Pancreas (tissue), 10 donors: ENCODE results near the gene ANKRD12. TPM values are rescaled to one million over a fixed set of nuclear protein-coding genes. Genes with fewer than 3 reads are reported as not detected.
A peak's percentile ranks its signal among the peaks of the same experiment; 100 is the strongest.

ENCODE experiments used
- ATAC-seq, 4 donors: fragments of 200-7000 bp; cut with Tn5 transposase; one replicate each; pipeline versions ENCODE4 v1.8.0 to v1.9.1; 2020; ENCODE audit warnings: mild to moderate bottlenecking in 4 of 4, moderate library complexity in 4 of 4
- DNase-seq, 6 donors: peaks; one replicate each; pipeline ENCODE4 v3.0.0-alpha.2; 2020
- FAIRE-seq: peaks from 2 replicates; lab custom pipeline; 2012; peaks lifted over from hg19 to GRCh38; lab: Jason Lieb, UNC
- H3K27ac ChIP-seq, 4 donors: fragments of 200-600 bp; sonication (generic); 1 replicate in 3 of 4; 2 replicates in 1 of 4; pipeline versions ENCODE4 v1.5.0 to v1.8.0; 2020
- H3K27me3 ChIP-seq, 4 donors: fragments of 200-600 bp; one replicate each; pipeline ENCODE4 v1.8.0; 2021
- H3K36me3 ChIP-seq, 3 donors: fragments of 200-600 bp; sonication (generic) in 1 of 3; one replicate each; pipeline versions ENCODE4 v1.5.0 to v1.8.0; 2020 to 2021
- H3K4me1 ChIP-seq, 3 donors: fragments of 200-600 bp; one replicate each; pipeline ENCODE4 v1.8.0; 2021
- H3K4me3 ChIP-seq, 4 donors: fragments of 200-600 bp; sonication (generic) in 2 of 4; one replicate each; pipeline versions ENCODE4 v1.5.0 to v1.8.0; 2020 to 2021
- H3K9me3 ChIP-seq, 4 donors: fragments of 200-600 bp; one replicate each; pipeline ENCODE4 v1.8.0; 2021
- WGBS, 2 donors: extraction: QIAGEN DNeasy Blood & Tissue Kit; methylation state at CpG; one replicate each; pipeline ENCODE4 v1.1.7; 2013; 5-methylcytosine and 5-hydroxymethylcytosine counted together
- intact Hi-C, 3 donors: fragments of 100-400 bp; cut with DNase I; formaldehyde crosslinking; loops; one replicate each; pipeline versions ENCODE4 v1.11.1 to v1.14.2; 2022
- polyA plus RNA-seq, 2 donors: library from polyadenylated mRNA; stranded (reverse); fragments of 200-250 nt; gene quantifications; one replicate each; pipeline ENCODE4 v1.2.3, GENCODE V29; 2013
- total RNA-seq, 6 donors: library from RNA; stranded (reverse); fragmentation: NEBNext Ultra II Directional in 4 of 6; extraction: Animal tissue kit (Norgen Biotek cat#: 25700) in 4 of 6; gene quantifications; one replicate each; pipeline versions ENCODE4 v1.2.1 to v1.2.4, GENCODE V29; 2021 to 2023
- TF ChIP-seq, protein P1 (sequence below), 4 donors: fragments of 200-600 bp; sonication (generic) in 3 of 4; IDR thresholded peaks; one replicate each; pipeline versions ENCODE4 v1.5.0 to v1.8.0; 2021; ENCODE audit warnings: antibody characterized with exemption in 4 of 4
- donor health status: healthy with polysubstance abuse.
- donor health status: DM: no; HTN: no; CAD: no; lungs with moderate emphysema.
- donor health status: DM: no; HTN: no; CAD: no.
- donor health status: control.
- donor health status: control.
- donor health status: Bipolar disorder and iron deficiency.
- donor health status: DM: yes; HTN: yes; CAD: no.
- donor health status: DM: no; HTN: no; CAD: no.
- donor health status: DM: no; HTN: no; CAD: no.
- donor health status: DM: yes; HTN: yes; CAD: no.

The ANKRD12 gene
- total and polyA plus RNA-seq, 8 donors: 14.5 to 51.7 (median 27.3) TPM

DNA sequence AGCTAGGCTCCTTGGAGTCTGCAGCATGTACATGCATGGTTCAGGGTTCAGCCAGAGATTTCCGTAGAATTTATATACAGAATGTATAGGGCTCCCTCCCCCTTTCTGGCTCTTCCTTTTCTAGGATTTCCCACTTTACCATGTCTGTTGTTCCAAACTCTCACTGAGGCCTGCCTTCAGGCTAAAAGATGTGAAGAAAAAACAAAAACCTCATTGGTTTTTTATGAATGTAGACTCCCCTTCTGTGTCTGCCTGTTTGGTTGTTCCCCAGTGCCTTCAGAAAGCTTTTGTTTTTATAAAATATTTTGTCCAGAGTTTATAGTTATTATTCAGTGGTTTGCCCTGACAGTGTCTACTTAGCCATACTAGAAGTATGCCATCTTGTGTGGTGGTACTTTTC lies 30.5 kb upstream of the ANKRD12 start:
- no peaks in the 10 kb centered on the region for H3K27me3 ChIP-seq
- FAIRE-seq (no peak), ATAC-seq (no peak), DNase-seq (no peak)
- H3K4me1 ChIP-seq: peaks cover 38 to 69% (median 48%) of the 10 kb centered on the region in 3 donors
- TF ChIP-seq, protein P1, sequence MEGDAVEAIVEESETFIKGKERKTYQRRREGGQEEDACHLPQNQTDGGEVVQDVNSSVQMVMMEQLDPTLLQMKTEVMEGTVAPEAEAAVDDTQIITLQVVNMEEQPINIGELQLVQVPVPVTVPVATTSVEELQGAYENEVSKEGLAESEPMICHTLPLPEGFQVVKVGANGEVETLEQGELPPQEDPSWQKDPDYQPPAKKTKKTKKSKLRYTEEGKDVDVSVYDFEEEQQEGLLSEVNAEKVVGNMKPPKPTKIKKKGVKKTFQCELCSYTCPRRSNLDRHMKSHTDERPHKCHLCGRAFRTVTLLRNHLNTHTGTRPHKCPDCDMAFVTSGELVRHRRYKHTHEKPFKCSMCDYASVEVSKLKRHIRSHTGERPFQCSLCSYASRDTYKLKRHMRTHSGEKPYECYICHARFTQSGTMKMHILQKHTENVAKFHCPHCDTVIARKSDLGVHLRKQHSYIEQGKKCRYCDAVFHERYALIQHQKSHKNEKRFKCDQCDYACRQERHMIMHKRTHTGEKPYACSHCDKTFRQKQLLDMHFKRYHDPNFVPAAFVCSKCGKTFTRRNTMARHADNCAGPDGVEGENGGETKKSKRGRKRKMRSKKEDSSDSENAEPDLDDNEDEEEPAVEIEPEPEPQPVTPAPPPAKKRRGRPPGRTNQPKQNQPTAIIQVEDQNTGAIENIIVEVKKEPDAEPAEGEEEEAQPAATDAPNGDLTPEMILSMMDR (IDR thresholded peaks at IDR 0.05): no peak
- peak overlapping the region in 1 of 4 donors; percentile 94 for H3K27ac ChIP-seq
- intact Hi-C loops: no loop called here
- 68 to 83% methylated on average over 1 of the region's 1 CpG for WGBS, 2 donors
- H3K36me3 ChIP-seq: no peaks in the 10 kb centered on the region
- H3K4me3 ChIP-seq: peak overlapping the region in 1 of 4 donors; percentile 68
- H3K9me3 ChIP-seq: no peaks in the 10 kb centered on the region

- Histone ChIP-seq H3K9me3 (no peaks in the 10 kb centered on the region), H3K27ac (no peak overlapping the region), H3K36me3 (no peaks in the 10 kb centered on the region), H3K27me3 (no peaks in the 10 kb centered on the region), H3K4me3 (no peak overlapping the region), H3K4me1 (peaks cover 40 to 68% (median 44%) of the 10 kb centered on the region in 3 donors)
- FAIRE-seq (no peak), ATAC-seq (no peak), DNase-seq (no peak)
- WGBS, 2 donors: 23 to 30% methylated on average over 4 of the region's 4 CpGs
- TF ChIP-seq, protein P1 (IDR thresholded peaks at IDR 0.05): no peak
- intact Hi-C loops: no loop called here
Observed at GRCh38 chr18:9106800-9107584, 29.6 kb upstream of the ANKRD12 start.

DNA sequence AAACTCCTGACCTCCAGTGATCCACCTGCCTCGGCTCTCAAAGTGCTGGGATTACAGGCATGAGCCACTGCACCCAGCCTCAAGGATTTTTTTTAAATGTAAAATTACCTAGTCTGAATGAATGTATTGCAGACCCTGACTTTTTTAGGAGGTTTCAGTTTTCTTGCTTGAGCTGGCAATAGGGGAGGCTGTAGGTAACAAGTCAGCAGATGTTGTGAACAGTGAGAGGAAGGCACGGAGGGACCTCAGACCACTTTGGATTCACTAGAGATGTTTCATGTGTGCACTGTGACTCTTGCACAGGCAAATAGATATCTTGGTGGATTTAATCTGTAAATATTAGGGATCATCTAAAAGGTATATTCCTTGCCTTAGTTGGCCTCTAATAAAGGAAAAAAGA lies 27.7 kb upstream of the ANKRD12 start:
- H3K4me1 ChIP-seq: peaks cover 40 to 67% (median 44%) of the 10 kb centered on the region in 3 donors
- intact Hi-C loops: no loop called here
- DNase-seq (no peak), ATAC-seq (no peak), FAIRE-seq (no peak)
- no peaks in the 10 kb centered on the region for H3K36me3 ChIP-seq
- H3K27me3 ChIP-seq: no peaks in the 10 kb centered on the region
- H3K9me3 ChIP-seq: no peaks in the 10 kb centered on the region
- H3K4me3 ChIP-seq: no peak overlapping the region
- TF ChIP-seq, protein P1 (IDR thresholded peaks at IDR 0.05): no peak
- WGBS, 2 donors: 83 to 88% methylated on average over 2 of the region's 2 CpGs
- H3K27ac ChIP-seq: no peak overlapping the region

DNA sequence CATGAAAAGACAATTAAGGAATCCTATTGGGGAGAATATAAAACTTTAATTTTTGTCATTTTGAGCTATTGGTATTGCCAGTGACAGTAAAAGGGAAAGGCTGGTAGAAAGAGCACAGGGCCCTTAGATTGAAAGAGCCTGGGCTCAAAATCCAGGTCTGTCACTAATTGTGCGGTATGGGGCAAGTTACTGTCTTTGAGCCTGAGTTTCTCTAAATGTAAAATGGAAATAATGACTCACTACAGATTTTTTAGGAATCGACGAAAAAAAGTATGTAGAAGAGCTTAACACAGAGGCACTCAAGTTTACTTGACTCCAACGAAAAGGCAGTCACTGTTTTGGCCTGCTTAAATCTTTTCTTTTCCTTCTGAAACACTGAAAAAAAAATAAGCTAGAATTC lies 27.1 kb upstream of the ANKRD12 start:
- intact Hi-C loops: no loop called here
- DNase-seq: no peak
- Histone ChIP-seq H3K4me3 (no peak overlapping the region), H3K27me3 (no peaks in the 10 kb centered on the region), H3K27ac (peak overlapping the region in 1 of 4 donors; percentile 9), H3K4me1 (peaks cover 41 to 62% (median 45%) of the 10 kb centered on the region in 3 donors), H3K9me3 (no peaks in the 10 kb centered on the region), H3K36me3 (no peaks in the 10 kb centered on the region)
- FAIRE-seq: no peak
- WGBS, 2 donors: 71 to 83% methylated on average over 4 of the region's 4 CpGs
- no peak for ATAC-seq
- TF ChIP-seq, protein P1 (IDR thresholded peaks at IDR 0.05): no peak
